K562 (cell line): ENCODE measurements around the gene FOXN3. TPM values are rescaled to one million over a fixed set of nuclear protein-coding genes. Genes with fewer than 3 reads are reported as not detected.
A peak's percentile ranks its signal among the peaks of the same experiment; 100 is the strongest.

Experiments
- ATAC-seq: fragments of 200-7000 bp; cut with Tn5 transposase; 3 replicates; pipeline ENCODE4 v1.9.1; 2020; ENCODE audit warnings: moderate library complexity
- BruUV-seq: library from RNA; stranded (reverse); fragments of 400-500 nt; replicated peaks from 2 replicates; lab custom pipeline; 2021; lab: Mats Ljungman, UMichigan
- CTCF ChIA-PET: fragments of 300-600 bp; formaldehyde crosslinking; extraction: SDS; loops from one replicate; lab custom pipeline; 2021; ENCODE audit warnings: low intra/inter-chr PET ratio; lab: Yijun Ruan, JAX
- POLR2A ChIA-PET: fragments of 300-600, 350-650 bp; sonication (Branson Sonifier 250); formaldehyde crosslinking; extraction: SDS; loops from one replicate; lab custom pipeline; 2021; ENCODE audit warnings: antibody characterized with exemption, inconsistent platforms; lab: Yijun Ruan, JAX
- DNase-seq, 4 experiments: peaks; one replicate each; pipeline versions ENCODE4 v3.0.0 to v3.0.0-alpha.2; 2011 to 2018; ENCODE audit warnings: low spot score in 3 of 4, mixed read lengths in 3 of 4; ENCODE audit errors: extremely low read depth in 1 of 4
- FAIRE-seq: peaks from 2 replicates; lab custom pipeline; 2011; peaks lifted over from hg19 to GRCh38; lab: Jason Lieb, UNC
- H2AFZ ChIP-seq: 2 replicates; pipeline ENCODE4 v1.6.0; 2011; ENCODE audit warnings: low read depth, low read length, control low read depth, inconsistent platforms
- H3K27ac ChIP-seq: fragments of 200-600 bp; 3 replicates; pipeline ENCODE4 v1.8.0; 2011; ENCODE audit warnings: low read depth, mild to moderate bottlenecking, control low read depth, inconsistent platforms, low read length, moderate library complexity, mixed read lengths; ENCODE audit errors: extremely low read depth
- H3K27me3 ChIP-seq, 2 experiments: fragments of 300-600 bp in 1 of 2; 2 replicates in 1 of 2; 3 replicates in 1 of 2; pipeline versions ENCODE4 v1.6.0 to v1.8.0; 2011; ENCODE audit warnings: inconsistent platforms in 2 of 2, low read length in 2 of 2, mild to moderate bottlenecking in 1 of 2, mixed read lengths in 1 of 2, moderate library complexity in 1 of 2; ENCODE audit not compliant: control insufficient read depth in 2 of 2, insufficient read depth in 2 of 2
- H3K36me3 ChIP-seq: fragments of 300-600 bp; 3 replicates; pipeline ENCODE4 v1.8.0; 2011; ENCODE audit warnings: mild to moderate bottlenecking, low read length, inconsistent platforms; ENCODE audit not compliant: control insufficient read depth, insufficient read depth
- H3K4me1 ChIP-seq, 2 experiments: fragments of 200-600 bp in 1 of 2; replicated peaks in 1 of 2; 2 replicates in 1 of 2; 3 replicates in 1 of 2; pipeline versions ENCODE4 v1.5.1 to v1.8.0; 2011; ENCODE audit warnings: inconsistent platforms in 2 of 2, low read length in 2 of 2, mild to moderate bottlenecking in 1 of 2, mixed read lengths in 1 of 2, moderate library complexity in 1 of 2; ENCODE audit not compliant: control insufficient read depth in 2 of 2, insufficient read depth in 2 of 2
- H3K4me2 ChIP-seq: 2 replicates; pipeline ENCODE4 v1.6.1; 2011; ENCODE audit warnings: low read length, control low read depth, inconsistent platforms, mixed read lengths; ENCODE audit not compliant: insufficient read depth
- H3K4me3 ChIP-seq: fragments of 200-600 bp; sonication (generic), shearing (Covaris generic); 2 replicates; pipeline ENCODE4 v1.5.1; 2016; ENCODE audit warnings: control low read depth, inconsistent platforms
- H3K79me2 ChIP-seq: fragments of 200-600 bp; 3 replicates; pipeline ENCODE4 v1.8.0; 2011; ENCODE audit warnings: low read length, inconsistent platforms; ENCODE audit not compliant: control insufficient read depth, insufficient read depth
- H3K9ac ChIP-seq, 2 experiments: 2 replicates each; pipeline versions ENCODE4 v1.6.0 to v1.6.1; 2011; ENCODE audit warnings: low read depth in 2 of 2, low read length in 2 of 2, control low read depth in 1 of 2, inconsistent platforms in 1 of 2, mild to moderate bottlenecking in 1 of 2, mixed read lengths in 1 of 2; ENCODE audit not compliant: insufficient read depth in 1 of 2
- H3K9me1 ChIP-seq: one replicate; pipeline ENCODE4 v1.6.0; 2011; ENCODE audit warnings: inconsistent platforms, mild to moderate bottlenecking, low read length, moderate library complexity; ENCODE audit not compliant: control insufficient read depth, insufficient read depth
- H3K9me3 ChIP-seq: replicated peaks from 2 replicates; pipeline ENCODE4 v1.5.1; 2011; ENCODE audit warnings: low read depth, low read length, inconsistent platforms; ENCODE audit not compliant: control insufficient read depth, insufficient read depth
- H4K20me1 ChIP-seq: replicated peaks from 2 replicates; pipeline ENCODE4 v1.6.1; 2011; ENCODE audit warnings: low read length, inconsistent platforms, mixed read lengths; ENCODE audit not compliant: control insufficient read depth, insufficient read depth
- KHSRP ChIP-seq: fragments of 450-650 bp; IDR thresholded peaks from 2 replicates; pipeline ENCODE4 v1.6.1; 2017
- RFX1 ChIP-seq: fragments of 450-650 bp; IDR thresholded peaks from 2 replicates; pipeline ENCODE4 v1.6.1; 2016; ENCODE audit warnings: mild to moderate bottlenecking, moderate library complexity
- SMAD3 ChIP-seq: fragments of 450-650 bp; formaldehyde crosslinking; conservative IDR thresholded peaks from 2 replicates; pipeline ENCODE4 v1.4.0; 2020; ENCODE audit warnings: mild to moderate bottlenecking
- ZBTB33 ChIP-seq: sonication (generic); formaldehyde crosslinking; IDR thresholded peaks from 2 replicates; pipeline ENCODE4 v1.8.1; 2023; ENCODE audit warnings: mild to moderate bottlenecking, missing genetic modification reagents
- WGBS: fragments of 100-300 bp; shearing (Covaris generic); methylation state at CpG from one replicate; pipeline ENCODE4 v1.1.6; 2016; ENCODE audit warnings: low coverage, mixed read lengths; ENCODE audit not compliant: insufficient coverage; ENCODE audit errors: missing lambda C conversion rate; 5-methylcytosine and 5-hydroxymethylcytosine counted together
- in situ Hi-C: fragments of 300-500 bp; cut with MboI; formaldehyde crosslinking; loops from 4 replicates; pipeline ENCODE4 v1.15.0; 2018; ENCODE audit warnings: inconsistent platforms, mixed read lengths
- intact Hi-C: fragments of 100-400 bp; cut with micrococcal nuclease; formaldehyde crosslinking; loops from 2 replicates; pipeline ENCODE4 v1.14.2; 2022
- polyA plus RNA-seq, 8 experiments: library from polyadenylated mRNA; depleted of rRNA in 4 of 8; stranded (reverse) in 5 of 8; unstranded in 3 of 8; fragments of >200 nt; fragmentation: Nextera tagmentation in 2 of 8; fragmentation: Illumina TruSeq in 1 of 8; extraction: Ambion mirVana in 2 of 8; extraction: Trizol in 1 of 8; gene quantifications; 2 replicates each; pipeline versions ENCODE4 v1.2.1 to v1.2.3, GENCODE V29; 2011 to 2014; ENCODE audit warnings: inconsistent platforms in 1 of 8, missing spikeins in 1 of 8
- total RNA-seq, 7 experiments: library from RNA; depleted of rRNA in 6 of 7; stranded (reverse); fragments of >200 nt in 6 of 7; fragmentation: Illumina TruSeq in 2 of 7; extraction: Trizol in 2 of 7; gene quantifications; 2 replicates each; pipeline versions ENCODE4 v1.2.1 to v1.2.3, GENCODE V29; 2011 to 2021; ENCODE audit warnings: low replicate concordance in 1 of 7

The FOXN3 gene
- total and polyA plus RNA-seq, 9 of the 15 experiments (the other 6 are each of a cell fraction or from before 2014, with no cell fraction given) = 0.07 to 1.3 (median 0.40) TPM

GRCh38 chr14:89349171-89350008, 67.6 kb downstream of the FOXN3 start:
- Histone ChIP-seq H2AFZ (no peak overlapping the region), H4K20me1 (no peaks in the 10 kb centered on the region), H3K4me2 (no peak overlapping the region), H3K4me3 (no peak overlapping the region), H3K79me2 (no peaks in the 10 kb centered on the region), H3K9me1 (no peaks in the 10 kb centered on the region), H3K9me3 (no peaks in the 10 kb centered on the region), H3K9ac (no peak overlapping the region), H3K27me3 (peaks cover 0 to 14% of the 10 kb centered on the region in 2 experiments; a peak in 2 of 5 replicates), H3K4me1 (no peaks in the 10 kb centered on the region), H3K27ac (no peak overlapping the region), H3K36me3 (no peaks in the 10 kb centered on the region)
- TF ChIP-seq RFX1 = peak; percentile 69
- TF ChIP-seq ZBTB33 = no peak
- no peak for TF ChIP-seq SMAD3 (CRISPR knock-in tag)
- TF ChIP-seq KHSRP = no peak
- intact Hi-C loops = no loop called here
- in situ Hi-C loops = no loop called here
- POLR2A ChIA-PET = no interaction called here
- CTCF ChIA-PET = no interaction called here
- DNase-seq (no peak), FAIRE-seq (no peak), ATAC-seq (no peak)
- no TSS peak for BruUV-seq
- WGBS = 5% methylated on average over 8 of the region's 8 CpGs
